Measurements from ENCODE around the gene TMEM202. TPM values are rescaled to one million over a fixed set of nuclear protein-coding genes. Genes with fewer than 3 reads are reported as not detected.
"Not testable (repeated sequence)": the region's sequence is repeated elsewhere in the genome, so short reads cannot be mapped to it uniquely, and the experiment has no call there.

TMEM202 gene
- total RNA-seq, 4 donors from 2014 or later: not detected

DNA sequence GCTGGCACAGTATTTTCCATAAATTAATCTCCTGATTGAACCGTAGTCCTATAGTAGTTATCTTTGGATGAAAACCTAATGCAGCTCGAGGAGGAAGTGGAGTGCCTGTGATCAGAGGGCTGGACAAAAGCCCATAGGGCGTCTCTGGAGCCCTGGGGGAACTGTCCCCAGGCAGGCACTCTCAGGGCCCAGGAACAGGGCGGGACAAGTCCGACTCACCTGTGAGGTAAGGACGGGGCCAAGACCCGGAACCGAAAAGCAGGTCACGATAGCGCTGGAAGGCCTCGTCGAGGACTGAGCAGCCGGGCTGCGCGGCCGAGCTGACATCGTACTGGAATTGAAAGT, 22.6 kb upstream of the TMEM202 start:
- DNase-seq (ENCODE audit: low spot score in 2 of 2): peak; percentile 30 to 91
- intact Hi-C loops (cut with DNase I; ENCODE audit: low total_unique reads): no loop called here
- TF ChIP-seq, protein P1, sequence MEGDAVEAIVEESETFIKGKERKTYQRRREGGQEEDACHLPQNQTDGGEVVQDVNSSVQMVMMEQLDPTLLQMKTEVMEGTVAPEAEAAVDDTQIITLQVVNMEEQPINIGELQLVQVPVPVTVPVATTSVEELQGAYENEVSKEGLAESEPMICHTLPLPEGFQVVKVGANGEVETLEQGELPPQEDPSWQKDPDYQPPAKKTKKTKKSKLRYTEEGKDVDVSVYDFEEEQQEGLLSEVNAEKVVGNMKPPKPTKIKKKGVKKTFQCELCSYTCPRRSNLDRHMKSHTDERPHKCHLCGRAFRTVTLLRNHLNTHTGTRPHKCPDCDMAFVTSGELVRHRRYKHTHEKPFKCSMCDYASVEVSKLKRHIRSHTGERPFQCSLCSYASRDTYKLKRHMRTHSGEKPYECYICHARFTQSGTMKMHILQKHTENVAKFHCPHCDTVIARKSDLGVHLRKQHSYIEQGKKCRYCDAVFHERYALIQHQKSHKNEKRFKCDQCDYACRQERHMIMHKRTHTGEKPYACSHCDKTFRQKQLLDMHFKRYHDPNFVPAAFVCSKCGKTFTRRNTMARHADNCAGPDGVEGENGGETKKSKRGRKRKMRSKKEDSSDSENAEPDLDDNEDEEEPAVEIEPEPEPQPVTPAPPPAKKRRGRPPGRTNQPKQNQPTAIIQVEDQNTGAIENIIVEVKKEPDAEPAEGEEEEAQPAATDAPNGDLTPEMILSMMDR (IDR thresholded peaks at IDR 0.05): no peak
- no peak for TF ChIP-seq POLR2A (IDR thresholded peaks at IDR 0.05)
- WGBS, 2 donors: 0 to 1% methylated on average over 16 to 17 of the region's 17 CpGs
- H3K4me3 ChIP-seq (ENCODE audit: low read depth, poor library complexity, severe bottlenecking): peak overlapping the region; percentile 58

DNA sequence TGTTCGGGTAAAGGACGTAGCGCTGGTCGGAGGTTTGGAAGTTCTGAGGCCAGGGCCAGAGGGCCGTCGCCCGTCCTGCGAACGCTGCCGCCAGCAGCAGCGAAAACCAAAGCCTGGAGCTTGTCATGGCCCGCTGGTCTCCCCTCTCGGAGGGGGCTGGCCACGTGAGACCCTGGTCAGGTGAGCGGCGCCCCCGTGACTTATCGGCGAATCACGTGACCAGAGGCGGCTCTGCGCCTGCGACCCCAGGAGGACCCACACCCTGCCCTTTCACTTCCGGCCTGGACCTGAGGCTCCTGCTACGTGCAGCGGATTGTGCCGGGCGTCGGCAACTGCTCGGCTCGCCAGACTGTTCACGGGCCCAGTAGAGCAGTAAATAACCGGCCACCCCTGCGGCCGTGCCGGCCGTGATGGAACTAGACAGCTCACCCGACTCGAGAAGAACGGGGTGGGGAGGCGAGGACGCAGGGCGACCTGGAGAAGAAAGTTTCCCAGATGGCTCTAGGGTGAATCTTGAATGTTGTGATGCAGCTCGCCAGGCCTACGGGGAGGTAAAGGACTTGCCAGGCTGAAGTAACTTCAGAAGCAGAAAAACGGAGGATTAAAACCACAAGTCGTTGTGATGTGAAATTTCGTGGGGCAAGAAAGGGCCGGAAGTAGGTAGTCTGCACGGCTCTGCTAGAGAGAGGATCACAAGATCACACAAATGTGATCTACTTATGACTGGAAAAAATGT, 22.1 kb upstream of the TMEM202 start, which contains the start of gene HEXA:
Gene HEXA, minus strand, starts transcription at position 169 of the 736 bp plus-strand sequence. Its CDS starts 42 bp downstream, at position 127.
- TF ChIP-seq POLR2A (IDR thresholded peaks at IDR 0.05): peak in 1 of 2 donors; percentile 66
- TF ChIP-seq, protein P1 (IDR thresholded peaks at IDR 0.05): no peak
- H3K4me3 ChIP-seq (ENCODE audit: low read depth, poor library complexity, severe bottlenecking): peak within 1 kb of the TSS; percentile 58
- intact Hi-C loops (cut with DNase I; ENCODE audit: low total_unique reads): no loop called here
- DNase-seq (ENCODE audit: low spot score in 2 of 2): peak; percentile 94 to 99
- 0 to 1% methylated on average over 36 to 39 of the region's 50 CpGs for WGBS, 2 donors

DNA sequence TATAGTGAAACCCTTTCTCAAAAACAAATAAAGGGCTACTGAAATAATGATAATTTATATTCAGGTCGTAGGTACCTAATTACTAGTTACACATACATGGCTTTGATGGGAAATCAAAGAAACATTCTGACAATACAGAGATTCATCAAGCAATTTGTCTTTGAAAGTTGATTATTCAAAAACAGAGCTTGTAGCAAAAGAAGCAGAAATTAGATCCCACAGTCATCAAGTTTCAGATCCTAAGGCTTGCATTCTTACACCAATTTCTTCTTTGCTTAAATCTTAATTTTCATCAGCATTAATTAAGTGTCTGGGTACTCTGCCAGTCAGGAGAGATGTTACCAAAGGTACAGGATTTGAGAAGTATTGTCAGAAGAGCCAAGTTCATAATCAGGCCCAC, 20.8 kb upstream of the TMEM202 start:
- WGBS, 2 donors: 76 to 83% methylated on average over 1 of the region's 1 CpG
- DNase-seq (ENCODE audit: low spot score in 2 of 2): no peak
- TF ChIP-seq POLR2A (IDR thresholded peaks at IDR 0.05): no peak
- TF ChIP-seq, protein P1 (IDR thresholded peaks at IDR 0.05): no peak
- H3K4me3 ChIP-seq (ENCODE audit: low read depth, poor library complexity, severe bottlenecking): no peak overlapping the region
- intact Hi-C loops (cut with DNase I; ENCODE audit: low total_unique reads): no loop called here

DNA sequence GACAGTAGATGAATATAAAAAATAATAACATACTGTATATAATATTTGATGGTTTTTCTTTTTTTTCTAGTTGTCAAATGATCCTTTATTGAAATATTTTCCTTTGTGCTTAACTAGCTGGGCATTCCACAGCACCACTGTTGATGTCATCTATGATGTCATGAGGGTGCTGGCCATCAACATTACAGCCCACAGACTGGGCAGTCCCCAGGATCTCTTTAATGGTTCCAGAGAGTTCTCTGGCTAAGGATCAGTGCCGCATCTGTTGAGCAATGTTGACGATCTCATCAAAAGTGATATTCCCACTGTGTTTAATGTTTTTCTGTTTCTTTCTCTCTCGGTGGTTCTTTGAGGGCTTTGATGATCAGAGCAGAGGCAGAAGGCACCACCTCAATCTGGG, 19.0 kb upstream of the TMEM202 start:
- H3K4me3 ChIP-seq (ENCODE audit: low read depth, poor library complexity, severe bottlenecking); intact Hi-C loops (cut with DNase I; ENCODE audit: low total_unique reads); DNase-seq (ENCODE audit: low spot score in 2 of 2): not testable (repeated sequence)
- 82 to 84% methylated on average over 3 of the region's 3 CpGs for WGBS, 2 donors

DNA sequence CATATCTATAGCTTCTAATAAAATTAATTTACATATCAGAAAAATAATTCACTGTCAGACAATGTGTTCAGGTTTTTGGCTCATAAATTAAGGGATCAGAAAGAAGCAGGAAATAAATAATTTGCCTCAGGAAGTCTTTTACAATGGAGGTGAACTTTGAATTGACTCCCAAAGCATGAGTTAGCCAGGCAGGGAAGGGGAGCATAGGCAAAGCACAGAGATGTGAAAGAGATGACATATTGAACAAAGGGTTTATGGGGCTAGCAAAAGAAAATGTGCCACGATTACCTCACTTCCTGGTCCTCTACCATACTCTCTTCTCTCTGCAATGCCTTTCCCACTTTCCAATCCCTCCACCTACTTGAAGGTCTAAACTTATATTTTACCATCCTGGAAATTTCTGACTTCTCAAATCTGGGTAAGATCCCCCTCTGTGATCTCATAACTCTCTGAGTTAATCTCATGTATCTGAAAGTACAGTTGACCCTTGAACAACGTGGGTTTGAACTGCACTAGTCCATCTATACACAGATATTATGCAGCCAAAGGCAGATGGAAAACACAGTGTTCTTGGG, 18.2 kb upstream of the TMEM202 start:
- no peak for TF ChIP-seq POLR2A (IDR thresholded peaks at IDR 0.05)
- TF ChIP-seq, protein P1 (IDR thresholded peaks at IDR 0.05): no peak
- no peak overlapping the region for H3K4me3 ChIP-seq (ENCODE audit: low read depth, poor library complexity, severe bottlenecking)
- 44 to 60% methylated on average over 2 of the region's 2 CpGs for WGBS, 2 donors
- no peak for DNase-seq (ENCODE audit: low spot score in 2 of 2)
- intact Hi-C loops (cut with DNase I; ENCODE audit: low total_unique reads): no loop called here

DNA sequence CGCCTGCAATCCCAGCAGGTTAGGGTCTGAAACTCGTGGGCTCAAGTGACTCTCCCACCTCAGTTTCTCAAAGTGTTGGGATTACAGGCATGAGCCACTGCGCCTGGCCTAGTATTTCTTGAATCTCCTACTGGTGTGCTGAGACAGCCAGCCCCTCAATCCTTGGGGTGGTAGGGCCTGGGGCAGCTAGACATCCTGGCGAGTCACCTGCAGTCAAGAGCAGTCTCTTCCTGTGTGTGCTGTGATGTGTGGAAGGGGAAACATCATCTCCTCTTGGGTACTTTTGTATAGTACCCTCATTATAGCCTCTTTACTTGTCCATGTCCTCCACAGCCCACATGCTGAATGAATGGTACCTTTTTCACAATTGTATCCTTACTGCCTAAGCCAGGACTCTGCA, 17.4 kb upstream of the TMEM202 start:
- intact Hi-C loops (cut with DNase I; ENCODE audit: low total_unique reads): no loop called here
- DNase-seq (ENCODE audit: low spot score in 2 of 2): no peak
- TF ChIP-seq, protein P1 (IDR thresholded peaks at IDR 0.05): no peak
- no peak for TF ChIP-seq POLR2A (IDR thresholded peaks at IDR 0.05)
- 67 to 83% methylated on average over 4 of the region's 4 CpGs for WGBS, 2 donors
- no peak overlapping the region for H3K4me3 ChIP-seq (ENCODE audit: low read depth, poor library complexity, severe bottlenecking)
